Activated CD4-positive, alpha-beta T cell treated with anti-CD3 and anti-CD28 coated beads, Interleukin-2, Interleukin-6, amounts not matched to agents 100 ng/mL and 50 ng/mL, durations not matched to agents 16 hours and 8 hours (primary cell): Measurements from ENCODE around the gene LHFPL2.

Experiments
- DNase-seq: peaks from one replicate; pipeline ENCODE4 v3.0.0-alpha.2; 2020

Gene LHFPL2

DNA sequence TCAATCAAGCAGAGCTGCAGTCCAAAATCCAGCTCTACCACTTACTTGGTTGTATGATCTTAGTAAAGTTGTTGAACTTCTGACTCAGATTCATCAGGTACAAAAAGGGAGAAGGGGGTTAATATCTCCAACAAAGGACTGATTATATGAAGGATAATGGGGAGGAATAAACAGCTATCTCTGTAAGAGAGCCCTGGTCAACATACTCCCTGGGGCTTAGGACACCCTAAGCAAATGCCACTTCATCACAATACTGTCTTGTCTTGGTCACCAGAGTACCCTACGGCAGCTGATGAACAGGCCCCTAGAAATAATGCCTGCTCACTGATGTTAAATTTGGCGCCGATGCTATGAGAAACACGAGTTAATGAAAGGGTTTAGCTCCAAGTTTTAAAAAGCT is 34.8 kb downstream of the LHFPL2 start:
- DNase-seq, result no peak

DNA sequence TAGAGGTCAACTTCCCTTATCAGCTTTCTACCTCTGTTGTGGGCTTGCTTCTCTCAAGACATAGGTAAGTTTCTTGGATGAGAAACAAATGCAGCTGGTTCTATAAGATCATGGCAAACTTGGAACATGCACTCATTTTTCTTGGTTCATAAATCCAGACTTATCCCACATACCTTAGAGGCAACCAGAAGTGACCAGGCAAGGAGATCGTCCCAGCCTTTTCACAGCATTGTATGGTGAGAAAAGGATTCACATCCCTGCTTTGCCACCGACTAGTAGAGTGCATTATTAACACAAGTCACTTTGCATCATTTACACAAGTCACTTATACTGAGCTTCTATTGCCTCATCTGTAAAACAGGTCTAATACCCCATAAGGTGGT is 35.4 kb downstream of the LHFPL2 start:
- DNase-seq, result no peak

DNA sequence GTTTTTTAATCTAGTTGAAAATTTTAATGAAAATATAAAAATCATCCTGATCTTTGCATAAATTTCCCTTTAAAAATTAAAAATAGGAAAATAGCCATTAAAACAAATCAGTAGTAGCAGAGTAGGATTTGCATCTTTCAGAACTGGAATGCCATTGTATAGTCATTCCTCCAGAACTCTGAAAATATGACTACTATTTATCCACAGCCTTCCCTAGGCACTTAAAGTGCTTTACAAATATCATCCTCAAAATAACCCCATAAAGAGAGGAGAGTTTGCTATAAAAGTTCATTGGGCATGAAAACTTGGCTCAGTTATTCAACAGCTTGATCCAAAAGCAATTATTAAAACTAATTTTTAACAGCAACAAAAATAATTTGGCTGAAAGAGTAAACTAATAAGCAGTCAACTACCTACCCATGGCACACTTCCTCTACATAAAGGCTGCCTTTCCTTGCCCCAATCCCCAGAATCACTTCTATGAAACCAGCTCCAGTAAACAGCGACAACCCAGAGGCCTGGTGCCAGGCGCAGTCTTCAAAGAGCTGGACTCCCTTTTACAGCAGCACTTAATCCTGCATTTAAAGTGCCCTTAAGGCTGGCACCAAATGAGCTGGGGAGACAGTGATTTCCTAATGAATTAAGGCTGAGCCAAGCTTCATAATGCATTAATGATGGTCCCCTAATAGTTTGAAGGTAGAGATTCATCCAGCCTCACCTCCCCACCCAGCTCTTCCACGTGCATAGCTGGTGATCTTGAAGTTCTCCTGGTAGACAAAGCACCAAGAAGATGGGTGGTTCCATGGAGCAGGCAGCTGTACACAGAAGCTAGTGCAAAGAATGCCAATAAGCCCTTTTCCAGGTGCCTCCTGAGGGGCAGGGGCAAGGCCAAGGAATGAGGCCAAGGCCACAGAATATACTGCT is 36.1 kb downstream of the LHFPL2 start:
- DNase-seq, result no peak

DNA sequence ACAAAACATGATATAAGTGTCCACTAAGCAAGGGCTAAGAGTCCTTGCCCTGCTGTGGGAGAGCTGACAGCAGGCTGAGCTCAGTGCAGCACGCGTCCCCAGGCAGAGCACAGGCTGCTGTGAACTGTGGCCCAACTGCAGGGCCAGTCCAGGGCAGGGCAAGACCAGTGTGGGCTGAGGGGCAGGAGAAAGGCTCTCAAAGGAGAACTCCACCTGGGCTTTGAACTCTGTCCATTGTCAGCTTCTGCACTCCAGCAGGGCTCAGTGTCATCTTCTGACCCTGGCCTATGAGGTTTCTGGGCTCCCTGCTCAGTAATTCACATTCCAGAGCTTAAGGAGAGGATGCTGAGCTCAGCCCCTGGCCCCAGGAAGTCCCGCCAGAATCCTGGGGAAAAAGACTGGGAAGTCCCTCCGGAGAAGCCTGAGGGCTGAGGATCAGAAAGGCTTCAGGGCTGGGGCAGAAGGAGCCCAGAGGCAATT is 37.4 kb downstream of the LHFPL2 start:
- DNase-seq, result no peak

DNA sequence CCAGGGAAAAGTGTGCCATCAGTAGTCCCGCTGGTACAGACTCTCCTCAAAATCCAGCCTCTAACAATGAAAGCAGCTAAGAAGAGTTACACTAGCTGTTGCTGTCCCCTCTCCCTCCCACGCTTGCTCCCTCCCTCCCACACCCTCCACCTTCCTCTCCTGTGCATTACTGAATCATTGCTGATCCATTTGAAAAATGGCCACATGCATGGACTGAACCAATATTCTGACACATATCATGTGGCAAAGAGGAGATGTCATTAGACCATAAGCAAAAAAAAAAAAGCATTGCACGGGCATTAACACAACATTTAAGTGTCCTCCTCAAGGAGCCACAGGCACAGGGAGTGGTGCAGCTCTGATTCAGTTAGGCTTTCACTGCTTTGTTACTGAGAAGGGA is 37.9 kb downstream of the LHFPL2 start:
- DNase-seq, result no peak

DNA sequence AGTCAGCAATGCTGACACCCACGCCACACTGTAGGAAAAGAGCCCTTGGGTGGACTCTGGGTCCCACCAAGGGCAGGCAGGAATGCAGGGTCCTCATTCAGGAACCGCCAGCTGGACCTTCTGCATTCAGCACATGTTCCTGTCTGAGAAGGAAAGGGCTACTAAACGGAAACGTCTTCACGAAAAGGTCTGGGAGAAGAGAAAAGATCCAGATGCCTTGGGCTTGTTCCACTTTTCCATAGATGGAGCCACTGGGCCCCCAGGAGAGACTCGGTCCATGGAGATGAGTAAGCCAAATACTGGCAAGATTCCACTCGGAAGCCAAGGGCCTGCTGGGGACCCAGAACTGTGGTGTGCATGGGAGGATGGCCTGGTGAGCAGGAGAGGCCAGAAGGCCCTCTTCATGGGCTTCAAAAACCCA is 38.4 kb downstream of the LHFPL2 start:
- DNase-seq, result no peak

DNA sequence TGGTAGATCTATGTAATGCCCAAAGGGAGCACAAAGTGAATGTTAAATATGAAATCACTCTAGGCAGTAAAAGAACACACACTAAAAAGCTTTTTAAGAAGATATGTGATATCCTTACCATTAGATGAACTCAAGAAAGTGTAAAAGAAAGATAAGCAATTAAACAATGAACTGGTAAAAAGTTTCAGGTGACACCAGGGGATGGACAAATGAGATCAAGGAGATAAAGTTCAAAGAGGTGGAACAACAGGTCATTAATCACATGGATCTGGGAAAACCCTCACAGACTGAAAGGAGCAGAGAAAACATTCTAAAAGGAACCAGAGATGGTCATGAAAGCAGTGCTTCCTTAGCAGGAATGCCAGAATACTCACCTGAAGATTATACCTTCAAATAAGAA is 40.7 kb downstream of the LHFPL2 start:
- no peak for DNase-seq

DNA sequence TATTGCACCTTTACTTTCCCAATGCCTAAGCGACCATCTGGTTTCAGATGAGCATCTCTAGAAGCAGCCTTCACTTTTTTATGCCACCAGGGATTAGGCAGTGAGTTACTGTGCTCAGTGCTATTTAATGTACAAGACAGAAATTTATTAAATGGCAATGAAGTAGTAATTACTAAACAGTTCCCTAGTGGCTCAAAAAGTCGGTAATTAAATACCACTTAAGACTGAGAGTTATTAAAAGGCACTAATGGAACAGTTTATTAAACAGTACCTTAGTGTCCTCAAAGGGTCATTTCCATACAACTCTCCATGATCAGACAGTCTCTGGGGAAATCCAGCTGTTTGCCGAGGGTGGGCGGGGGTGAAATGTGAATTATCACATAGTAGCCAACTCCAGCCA is 42.3 kb downstream of the LHFPL2 start:
- no peak for DNase-seq

DNA sequence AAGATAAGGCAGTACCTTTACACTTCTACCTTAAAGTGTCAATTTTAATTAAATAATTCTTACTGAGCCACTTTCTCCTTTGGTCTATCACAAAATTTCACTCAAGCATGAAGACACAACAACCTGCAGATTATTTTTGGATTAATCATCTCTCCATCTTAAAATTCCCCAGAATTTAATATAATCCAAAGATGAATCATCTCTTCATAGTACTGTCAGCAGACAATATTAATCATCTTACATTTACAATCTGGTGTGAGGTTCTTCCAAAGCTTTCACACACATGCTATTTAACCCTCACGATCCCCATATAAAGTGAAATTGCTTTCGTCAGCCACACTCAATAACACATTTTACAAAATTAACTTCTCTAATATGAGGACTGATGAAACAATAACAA is 43.0 kb downstream of the LHFPL2 start:
- no peak for DNase-seq

DNA sequence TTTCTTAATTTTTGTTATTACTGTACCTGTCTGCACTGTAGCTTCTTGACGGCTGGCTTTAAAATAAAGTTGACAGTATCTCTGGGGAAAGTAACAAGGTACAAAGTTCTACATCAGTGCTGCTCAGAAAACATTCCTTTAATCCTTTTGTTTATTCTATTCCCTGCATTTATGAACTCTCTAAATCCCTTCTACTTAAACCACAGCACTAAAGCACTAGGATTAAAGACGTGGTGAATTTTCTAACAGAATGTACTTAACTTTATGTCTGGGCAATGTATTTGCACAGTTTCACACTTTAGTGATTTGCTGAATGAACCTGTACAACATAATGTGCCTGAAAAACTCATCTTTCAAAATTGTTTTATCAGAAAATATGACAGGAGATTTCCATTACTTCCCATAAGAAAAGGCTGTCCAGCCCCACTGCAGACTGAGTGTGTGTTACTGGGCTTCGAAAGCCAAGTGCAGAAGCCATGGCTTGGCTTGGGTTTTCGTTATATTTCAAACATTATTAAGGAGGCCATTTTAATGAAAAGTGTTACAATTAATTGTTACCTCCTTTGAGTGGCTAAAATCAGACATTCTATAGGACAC is 43.8 kb downstream of the LHFPL2 start:
- no peak for DNase-seq

DNA sequence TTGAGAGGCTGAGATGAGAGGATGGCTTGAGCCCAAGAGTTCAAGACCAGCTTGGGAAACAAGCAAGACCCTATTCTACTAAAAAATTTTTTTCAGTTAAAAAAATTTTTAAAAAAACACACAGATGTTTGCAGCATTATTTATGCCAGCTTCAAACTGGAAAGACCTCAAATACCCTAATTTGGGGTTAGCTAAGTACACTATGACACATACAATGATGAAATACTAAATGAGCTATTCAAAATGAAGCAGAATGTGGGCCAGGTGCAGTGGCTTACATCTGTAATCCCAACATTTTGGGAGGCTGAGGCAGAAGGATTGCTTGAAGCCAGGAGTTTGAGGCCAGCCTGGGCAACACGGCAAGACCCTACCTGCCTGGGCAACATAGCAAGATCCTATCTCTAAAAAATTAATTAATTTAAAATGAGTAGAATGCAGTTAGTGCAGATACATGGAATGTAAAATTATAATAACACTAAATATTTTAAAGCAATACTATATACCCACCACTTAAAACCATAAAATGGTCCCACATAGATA is 44.9 kb downstream of the LHFPL2 start:
- no peak for DNase-seq

DNA sequence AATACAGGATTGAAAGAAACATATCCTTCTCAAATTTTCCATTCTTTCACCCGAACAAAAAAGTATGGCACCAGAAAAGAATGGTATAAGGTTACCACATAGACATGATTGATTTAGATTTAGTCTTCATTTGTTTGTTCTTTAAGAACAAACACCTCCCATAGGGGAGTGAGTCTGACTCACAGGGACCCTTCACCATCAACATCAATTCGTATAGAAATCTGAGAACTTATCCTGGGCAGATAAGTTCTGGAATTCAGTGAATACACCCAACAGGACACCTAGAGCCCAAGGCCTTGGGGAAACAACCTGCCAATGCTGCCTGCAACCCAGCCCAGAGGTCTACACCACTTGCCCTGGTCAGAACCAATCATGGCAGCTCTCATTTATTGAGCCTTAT is 46.2 kb downstream of the LHFPL2 start:
- no peak for DNase-seq

DNA sequence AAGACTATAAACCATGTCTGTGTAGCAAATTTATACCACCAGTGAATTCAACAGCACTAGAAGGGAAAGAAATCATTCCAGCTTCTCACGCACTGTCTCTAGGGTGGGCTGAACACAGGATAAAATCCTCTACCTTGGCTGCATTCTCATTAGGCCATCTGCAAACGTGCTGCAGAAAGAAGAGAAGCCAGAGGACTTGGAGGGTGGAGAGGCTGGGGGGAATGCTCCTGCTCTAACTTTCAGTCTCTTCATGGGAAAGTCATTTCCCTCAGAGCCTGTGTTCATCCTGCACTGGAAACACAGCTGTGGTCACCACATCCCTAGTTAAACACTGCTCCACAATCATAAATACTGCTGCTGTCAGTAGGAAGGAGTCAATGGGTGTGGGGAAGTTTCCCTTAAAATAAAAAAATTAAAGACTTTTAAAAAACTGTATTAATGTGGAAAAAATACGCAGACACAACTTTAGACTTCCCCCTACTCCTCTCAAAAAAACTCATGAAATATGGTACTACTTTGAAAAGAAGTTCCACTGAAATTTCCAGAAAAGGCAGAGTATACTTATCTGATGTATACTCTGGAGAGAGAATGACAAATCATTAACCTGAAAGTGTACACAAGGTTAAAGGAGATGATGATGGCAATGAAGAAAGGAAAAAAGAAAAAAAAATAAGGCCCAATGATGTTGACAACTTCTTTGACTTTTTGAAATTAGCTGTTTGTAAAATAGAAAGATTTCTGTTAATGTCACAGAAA is 46.8 kb downstream of the LHFPL2 start:
- DNase-seq, result no peak

DNA sequence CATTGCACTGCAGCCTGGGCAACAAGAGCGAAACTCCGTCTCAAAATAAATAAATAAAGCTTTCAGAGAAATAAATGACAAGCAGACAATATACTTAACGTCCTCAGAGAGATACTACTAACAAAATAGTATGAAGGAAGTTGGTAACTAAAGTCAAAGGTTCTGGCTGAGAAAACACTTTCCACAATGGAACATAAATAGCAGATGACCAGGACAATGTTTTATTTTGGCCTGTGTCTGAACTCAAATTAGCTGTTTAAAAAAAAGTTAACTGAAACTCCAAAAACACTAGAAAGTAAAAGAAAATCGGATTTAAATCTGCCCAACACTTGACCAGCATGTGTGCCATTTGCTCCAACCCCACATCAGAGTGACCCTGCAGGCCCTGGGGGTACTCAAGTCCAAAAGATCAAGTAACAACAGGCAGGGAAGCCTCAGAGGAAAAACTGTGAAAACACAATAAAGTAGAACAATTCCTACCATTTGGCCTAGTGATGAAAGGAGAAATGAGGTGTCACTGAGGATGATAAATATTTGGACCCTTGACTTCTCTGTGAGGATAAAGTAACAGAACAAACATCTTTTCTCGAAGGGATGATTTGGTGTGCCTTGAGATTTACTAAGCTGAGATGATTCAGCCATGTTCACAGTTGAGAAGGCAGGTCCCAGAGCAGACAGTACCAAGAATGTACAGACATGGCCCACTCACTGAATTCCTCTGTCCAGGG is 47.7 kb downstream of the LHFPL2 start:
- no peak for DNase-seq

DNA sequence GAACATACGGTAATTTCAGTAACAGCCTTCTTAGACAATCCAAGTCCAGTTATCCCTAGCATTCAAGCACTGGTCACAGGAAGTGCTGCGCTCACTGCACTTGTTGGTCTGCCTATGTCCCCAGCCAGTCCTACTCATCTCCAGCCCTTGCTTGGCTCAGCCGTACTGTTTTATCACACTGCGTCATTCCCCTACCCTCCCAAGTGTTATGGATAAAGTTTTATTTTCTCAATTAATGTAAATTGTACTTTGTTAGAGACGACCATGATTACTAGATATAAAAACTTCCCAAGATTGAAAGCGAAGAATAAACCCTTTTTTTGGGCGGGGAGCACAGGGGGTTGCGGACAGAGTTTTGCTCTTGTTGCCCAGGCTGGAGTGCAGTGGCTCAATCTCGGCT is 49.6 kb downstream of the LHFPL2 start:
- DNase-seq, result no peak

DNA sequence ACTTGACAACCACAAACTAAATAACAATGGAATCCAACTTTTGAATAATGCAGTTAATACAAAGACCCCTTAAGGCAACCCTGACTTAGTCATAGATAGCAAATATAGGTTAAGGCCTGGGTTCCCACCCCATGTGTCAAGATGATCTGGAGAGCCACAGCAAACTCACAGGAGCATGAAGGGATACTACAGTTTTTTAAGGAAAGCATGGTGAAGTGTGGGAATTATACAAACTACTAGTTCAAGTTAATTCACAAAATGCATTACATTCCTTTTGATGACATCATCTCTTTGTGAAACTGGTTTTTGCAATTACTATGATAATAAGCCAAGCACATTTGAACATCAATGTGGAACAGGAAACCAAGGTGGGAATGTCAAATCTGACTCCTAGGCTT is 50.6 kb downstream of the LHFPL2 start:
- no peak for DNase-seq

DNA sequence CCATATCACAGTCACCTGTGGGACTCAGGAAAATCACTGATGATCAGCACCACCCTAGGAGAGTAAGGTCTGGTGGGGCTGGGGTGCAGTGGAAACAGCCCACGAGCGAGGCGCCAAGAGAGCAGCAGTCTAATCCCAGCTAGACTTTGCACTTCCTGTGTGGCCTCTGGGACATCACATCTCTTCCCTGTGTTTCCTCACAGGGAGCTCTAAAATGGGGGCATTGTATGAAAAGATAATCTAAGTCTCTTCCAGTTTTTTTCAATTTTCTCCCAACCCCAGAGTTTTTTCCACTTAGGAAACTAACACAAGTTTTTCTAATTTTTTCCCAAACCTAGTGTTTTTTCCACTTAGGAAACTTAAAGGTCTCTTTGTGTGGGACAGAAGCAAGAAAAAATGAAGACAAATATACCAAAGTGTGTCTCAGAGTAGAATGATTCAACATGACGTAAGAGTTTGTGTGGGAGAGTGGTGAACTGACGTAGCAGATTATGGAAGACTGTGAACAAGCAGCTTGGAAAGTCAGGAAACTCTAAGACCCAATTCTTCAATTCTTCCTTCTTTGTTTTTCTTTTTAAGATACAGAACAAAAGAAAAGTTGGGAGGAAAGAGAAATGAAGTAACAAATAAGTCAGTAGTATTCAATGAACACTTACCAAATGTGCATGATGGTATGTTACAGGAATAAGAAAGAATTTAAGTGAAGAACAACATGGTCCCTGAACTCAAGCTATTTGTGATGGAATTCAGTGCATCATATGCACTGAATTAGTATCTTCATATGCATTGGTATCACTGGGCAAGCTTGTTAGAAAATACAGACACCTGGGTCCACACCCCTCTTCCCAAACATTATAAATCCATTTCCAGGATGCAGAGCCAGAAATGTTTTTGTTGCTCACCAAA is 51.3 kb downstream of the LHFPL2 start:
- no peak for DNase-seq

DNA sequence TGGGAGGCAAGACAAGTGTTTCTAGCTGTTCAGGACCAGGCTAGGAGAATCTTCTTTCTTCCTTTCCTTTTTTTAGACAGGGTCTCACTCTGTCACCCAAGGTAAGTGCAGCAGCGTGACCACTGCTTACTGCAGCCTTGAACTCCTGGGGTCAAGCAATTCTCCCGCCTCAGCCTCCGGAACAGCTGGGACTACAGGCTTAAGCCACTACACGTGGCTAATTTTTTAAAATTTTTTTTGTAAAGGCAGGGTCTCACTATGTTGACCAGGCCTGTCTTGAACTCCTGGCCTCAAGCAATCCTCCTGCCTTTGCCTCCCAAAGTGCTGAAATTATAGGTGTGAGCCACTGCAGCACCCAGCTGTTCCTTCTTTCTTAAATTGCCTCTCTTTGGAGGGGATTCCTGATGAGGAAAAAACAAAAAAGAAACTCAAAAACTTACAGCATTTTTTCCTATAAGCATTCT is 53.1 kb downstream of the LHFPL2 start:
- DNase-seq, result no peak

DNA sequence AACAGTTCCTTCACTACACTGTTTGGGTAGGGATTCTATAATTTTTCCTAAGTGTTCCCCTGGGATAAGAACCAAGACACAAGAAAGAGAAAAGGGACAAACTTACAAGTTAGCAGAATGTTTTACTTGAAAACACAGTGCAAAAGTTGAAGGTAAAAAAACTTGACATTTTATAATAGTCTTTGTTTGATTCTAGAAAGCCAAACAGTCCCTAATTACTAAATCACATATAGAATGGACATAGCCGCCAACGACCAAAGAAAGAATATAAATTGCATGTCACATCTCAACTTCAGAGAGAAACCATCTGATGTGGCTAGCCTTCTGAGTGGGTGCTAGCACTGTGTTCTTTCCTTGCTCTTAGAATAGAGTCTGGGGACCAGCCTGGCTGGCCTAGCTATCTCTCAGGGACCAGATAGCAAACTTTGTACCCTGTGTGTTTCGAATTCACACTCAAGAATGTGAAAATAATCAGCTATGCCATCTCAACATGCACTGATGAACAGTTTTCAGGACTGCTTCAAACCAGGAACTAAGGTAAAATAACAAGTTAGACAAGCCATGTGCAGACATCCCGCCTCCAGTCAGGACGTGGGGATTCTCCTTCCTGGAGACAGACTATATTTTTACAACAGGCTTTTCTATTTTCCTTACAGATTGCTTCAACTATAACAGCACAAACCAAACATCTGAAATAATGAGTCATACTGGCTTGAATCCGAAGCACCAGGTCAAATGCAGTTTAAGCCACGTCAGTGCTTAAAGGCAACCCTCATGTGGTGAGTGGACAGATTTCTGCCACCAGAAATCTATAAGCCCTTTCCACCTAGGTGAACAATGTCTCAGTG is 53.7 kb downstream of the LHFPL2 start:
- no peak for DNase-seq

DNA sequence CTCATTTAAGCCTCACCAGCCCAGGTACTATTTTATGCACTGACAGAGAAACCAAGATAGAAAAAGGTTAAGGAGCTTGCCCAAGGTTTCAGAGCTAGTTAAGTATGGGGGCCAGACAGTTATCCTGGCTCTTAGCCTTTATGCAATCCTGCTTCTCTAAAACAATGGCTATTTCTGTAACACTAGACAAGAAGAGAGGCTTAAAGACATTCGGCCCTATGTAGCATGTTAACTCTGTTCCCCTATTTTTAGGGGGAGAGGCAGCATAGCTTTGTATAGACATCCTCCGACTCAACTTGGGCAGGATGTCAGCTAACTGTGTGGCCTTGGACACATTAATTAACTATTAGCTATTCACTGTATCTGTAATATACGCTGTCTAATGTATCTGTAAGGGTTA is 54.6 kb downstream of the LHFPL2 start:
- no peak for DNase-seq

DNA sequence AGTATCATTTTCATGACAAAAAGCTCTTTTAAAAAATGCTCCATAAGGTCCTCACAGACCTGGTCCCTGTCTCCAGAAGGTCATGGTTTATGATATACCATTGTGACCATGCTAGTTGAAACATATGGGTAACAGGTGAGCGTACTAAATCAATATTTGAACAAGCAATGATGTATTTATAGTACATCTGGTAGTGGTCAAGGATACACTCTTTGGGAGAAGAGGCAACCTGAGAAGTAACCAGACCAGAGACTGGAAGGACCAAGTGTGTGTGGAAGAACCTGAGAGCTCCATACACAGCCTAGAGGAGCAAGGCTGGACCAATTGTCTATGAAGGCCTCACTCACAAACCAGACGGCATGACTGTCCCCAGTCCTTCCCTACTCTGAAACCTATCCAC is 55.1 kb downstream of the LHFPL2 start:
- DNase-seq, result no peak
